HCT116 (cell line): ENCODE measurements around the gene FYCO1. TPM values are rescaled to one million over a fixed set of nuclear protein-coding genes. Genes with fewer than 3 reads are reported as not detected.

Experiments used
- ATAC-seq: fragments of 200-7000 bp; cut with Tn5 transposase; 2 replicates; pipeline ENCODE4 v1.9.1; 2020; ENCODE audit warnings: mild to moderate bottlenecking, moderate library complexity
- BruUV-seq: library from RNA; stranded (reverse); fragments of 400-500 nt; replicated peaks from 2 replicates; lab custom pipeline; 2021; lab: Mats Ljungman, UMichigan
- CTCF ChIA-PET: fragments of 300-600 bp; sonication (Branson Sonifier 250); formaldehyde crosslinking; loops from one replicate; lab custom pipeline; 2021; ENCODE audit warnings: antibody characterized with exemption; lab: Charles Lee
- POLR2A ChIA-PET: fragments of 300-600, 350-600 bp; sonication (Branson Sonifier 250); formaldehyde crosslinking; loops from one replicate; lab custom pipeline; 2021; ENCODE audit warnings: antibody characterized with exemption; lab: Charles Lee
- RAD21 ChIA-PET, 2 experiments: fragments of 300-600 bp; sonication (Branson Sonifier 250); formaldehyde crosslinking; loops; one replicate each; lab custom pipeline; 2023; ENCODE audit warnings: low total read pairs in 2 of 2; ENCODE audit not compliant: uncharacterized antibody in 2 of 2, unreplicated experiment in 2 of 2, low non-redundant PET in 1 of 2; lab: Charles Lee
- DNase-seq: peaks from one replicate; pipeline ENCODE4 v3.0.0-alpha.2; 2010; ENCODE audit warnings: low read depth, low spot score
- H2AFZ ChIP-seq: fragments of 200-600 bp; shearing (Covaris generic), sonication (generic); 2 replicates; pipeline ENCODE4 v1.6.1; 2017; ENCODE audit warnings: low read depth, mixed run types, mixed read lengths, antibody characterized with exemption, low read length; ENCODE audit not compliant: poor library complexity, severe bottlenecking
- H3K27ac ChIP-seq: 2 replicates; pipeline ENCODE4 v1.5.1; 2012; ENCODE audit warnings: low read depth, low read length
- H3K27me3 ChIP-seq: fragments of 200-600 bp; sonication (generic); 2 replicates; pipeline ENCODE4 v1.6.1; 2016; ENCODE audit warnings: mixed run types, low read length, mixed read lengths; ENCODE audit not compliant: insufficient read depth
- H3K36me3 ChIP-seq, 2 experiments: fragments of 200-500 bp in 1 of 2; fragments of 200-600 bp in 1 of 2; sonication (Bioruptor generic) in 1 of 2; sonication (generic) in 1 of 2; 2 replicates each; pipeline versions ENCODE4 v1.5.1 to v1.6.1; 2014 to 2016; ENCODE audit warnings: low read length in 2 of 2, inconsistent platforms in 1 of 2, mixed read lengths in 1 of 2, mixed run types in 1 of 2; ENCODE audit not compliant: insufficient read depth in 2 of 2, control insufficient read depth in 1 of 2
- H3K4me1 ChIP-seq, 2 experiments: fragments of 200-600 bp in 1 of 2; sonication (generic) in 1 of 2; 2 replicates each; pipeline versions ENCODE4 v1.5.1 to v1.6.1; 2012 to 2017; ENCODE audit warnings: low read length in 2 of 2, inconsistent platforms in 1 of 2, mild to moderate bottlenecking in 1 of 2, mixed read lengths in 1 of 2, mixed run types in 1 of 2, moderate library complexity in 1 of 2; ENCODE audit not compliant: insufficient read depth in 2 of 2, control insufficient read depth in 1 of 2
- H3K4me2 ChIP-seq: fragments of 200-600 bp; sonication (generic); 2 replicates; pipeline ENCODE4 v1.6.1; 2017; ENCODE audit warnings: mixed run types, low read length, mixed read lengths
- H3K4me3 ChIP-seq, 2 experiments: fragments of 200-600 bp in 1 of 2; sonication (generic) in 1 of 2; replicated peaks in 1 of 2; 2 replicates each; pipeline ENCODE4 v1.5.1; 2011 to 2016; ENCODE audit warnings: low read length in 2 of 2, control low read depth in 1 of 2, low read depth in 1 of 2, mild to moderate bottlenecking in 1 of 2, mixed read lengths in 1 of 2, mixed run types in 1 of 2
- H3K79me2 ChIP-seq: fragments of 200-600 bp; sonication (generic); 2 replicates; pipeline ENCODE4 v1.6.1; 2017; ENCODE audit warnings: mild to moderate bottlenecking, mixed run types, low read length, moderate library complexity, mixed read lengths; ENCODE audit not compliant: insufficient read depth
- H3K9ac ChIP-seq: fragments of 200-600 bp; sonication (generic); 2 replicates; pipeline ENCODE4 v1.6.1; 2016; ENCODE audit warnings: low read length, mixed read lengths
- H3K9me2 ChIP-seq: fragments of 200-600 bp; sonication (generic), shearing (Covaris generic); 2 replicates; pipeline ENCODE4 v1.6.1; 2017; ENCODE audit warnings: mixed run types, mild to moderate bottlenecking, moderate library complexity; ENCODE audit not compliant: insufficient read depth
- H3K9me3 ChIP-seq, 2 experiments: fragments of 200-500 bp in 1 of 2; fragments of 200-600 bp in 1 of 2; sonication (Bioruptor generic) in 1 of 2; sonication (generic) in 1 of 2; 2 replicates each; pipeline ENCODE4 v1.6.1; 2014 to 2017; ENCODE audit warnings: low read length in 2 of 2, mixed read lengths in 2 of 2, inconsistent platforms in 1 of 2, low read depth in 1 of 2, mild to moderate bottlenecking in 1 of 2, mixed run types in 1 of 2, moderate library complexity in 1 of 2; ENCODE audit not compliant: control insufficient read depth in 1 of 2, insufficient read depth in 1 of 2
- H4K20me1 ChIP-seq: fragments of 200-600 bp; sonication (generic), shearing (Covaris generic); 2 replicates; pipeline ENCODE4 v1.6.1; 2017; ENCODE audit warnings: mixed run types, mild to moderate bottlenecking, moderate library complexity; ENCODE audit not compliant: insufficient read depth
- ATF3 ChIP-seq: IDR thresholded peaks from 2 replicates; pipeline ENCODE4 v1.6.1; 2012
- CBX3 ChIP-seq: IDR thresholded peaks from 2 replicates; pipeline ENCODE4 v1.6.1; 2012; ENCODE audit warnings: low read depth
- CEBPB ChIP-seq: IDR thresholded peaks from 2 replicates; pipeline ENCODE4 v1.6.1; 2012; ENCODE audit warnings: low read depth
- CTCF ChIP-seq, 3 experiments: fragments of 200-600 bp in 1 of 3; sonication (generic) in 1 of 3; IDR thresholded peaks in 2 of 3; conservative IDR thresholded peaks in 1 of 3; 2 replicates each; pipeline ENCODE4 v1.5.1; 2012 to 2017; ENCODE audit warnings: low read depth in 2 of 3, low read length in 2 of 3, antibody characterized with exemption in 1 of 3, borderline replicate concordance in 1 of 3, control low read depth in 1 of 3, mild to moderate bottlenecking in 1 of 3, mixed read lengths in 1 of 3, mixed run types in 1 of 3, moderate library complexity in 1 of 3; ENCODE audit not compliant: insufficient read depth in 1 of 3
- ELF1 ChIP-seq: IDR thresholded peaks from 2 replicates; pipeline ENCODE4 v1.6.1; 2012; ENCODE audit warnings: low read depth, borderline replicate concordance
- EZH2 ChIP-seq: fragments of 200-600 bp; sonication (generic); IDR thresholded peaks from 2 replicates; pipeline ENCODE4 v1.6.1; 2017; ENCODE audit warnings: antibody characterized with exemption, mixed run types
- EZH2phosphoT487 ChIP-seq: fragments of 200-600 bp; IDR thresholded peaks from 2 replicates; pipeline ENCODE4 v1.6.1; 2018; ENCODE audit warnings: antibody characterized with exemption, borderline replicate concordance
- MAX ChIP-seq: IDR thresholded peaks from 2 replicates; pipeline ENCODE4 v1.6.1; 2012
- POLR2A ChIP-seq: IDR thresholded peaks from 2 replicates; pipeline ENCODE4 v1.7.0; 2011; ENCODE audit warnings: borderline replicate concordance; ENCODE audit not compliant: insufficient read depth, insufficient read length; ENCODE audit errors: extremely low read depth
- REST ChIP-seq: IDR thresholded peaks from 2 replicates; pipeline ENCODE4 v1.6.1; 2012; ENCODE audit warnings: low read depth
- SIN3A ChIP-seq: IDR thresholded peaks from 2 replicates; pipeline ENCODE4 v1.6.1; 2012; ENCODE audit warnings: low read depth
- SP1 ChIP-seq: IDR thresholded peaks from 2 replicates; pipeline ENCODE4 v1.6.1; 2012; ENCODE audit warnings: low read depth
- TCF7L2 ChIP-seq: IDR thresholded peaks from 2 replicates; pipeline ENCODE4 v1.7.0; 2011; ENCODE audit warnings: borderline replicate concordance, inconsistent platforms; ENCODE audit not compliant: insufficient read depth, insufficient read length; ENCODE audit errors: extremely low read depth
- YY1 ChIP-seq: IDR thresholded peaks from 2 replicates; pipeline ENCODE4 v1.6.1; 2011; ENCODE audit warnings: low read length, low read depth, moderate library complexity, mild to moderate bottlenecking; ENCODE audit not compliant: insufficient replicate concordance; ENCODE audit errors: extremely low read depth
- ZBTB33 ChIP-seq: IDR thresholded peaks from 2 replicates; pipeline ENCODE4 v1.6.1; 2011; ENCODE audit warnings: mild to moderate bottlenecking, low read length, moderate library complexity; ENCODE audit not compliant: insufficient replicate concordance; ENCODE audit errors: extremely low read depth
- ZFX ChIP-seq: fragments of 450-650 bp; IDR thresholded peaks from 2 replicates; pipeline ENCODE4 v1.6.1; 2017
- ZNF274 ChIP-seq: fragments of 200-500 bp; sonication (Bioruptor generic); IDR thresholded peaks from 2 replicates; pipeline ENCODE4 v1.6.1; 2014; ENCODE audit warnings: mild to moderate bottlenecking, low read depth, low read length, inconsistent platforms
- intact Hi-C: fragments of 100-400 bp; cut with micrococcal nuclease; formaldehyde crosslinking; loops from 2 replicates; pipeline ENCODE4 v1.10.0; 2022
- total RNA-seq: library from RNA; stranded (reverse); gene quantifications from one replicate; pipeline ENCODE4 v1.2.1, GENCODE V29; 2021; ENCODE audit not compliant: unreplicated experiment

The FYCO1 gene
- total RNA-seq, 1 experiment from 2014 or later: 15.8 TPM

GRCh38 chr3:45905755-45906154, 89.9 kb downstream of the FYCO1 start:
- ChIA-PET RAD21 (no interaction called here), POLR2A (no interaction called here), CTCF (no interaction called here)
- intact Hi-C loops: loop anchor here (2.0 kb wide), 1 partner anchor 145 kb away; no protein-coding TSS in a partner anchor
- Histone ChIP-seq H3K4me3 (no peak overlapping the region), H3K4me2 (no peak overlapping the region), H2AFZ (no peak overlapping the region), H3K36me3 (no peaks in the 10 kb centered on the region), H3K27ac (no peak overlapping the region), H3K4me1 (no peaks in the 10 kb centered on the region), H3K9me3 (no peaks in the 10 kb centered on the region), H4K20me1 (no peaks in the 10 kb centered on the region), H3K27me3 (no peaks in the 10 kb centered on the region), H3K79me2 (no peaks in the 10 kb centered on the region), H3K9ac (no peak overlapping the region), H3K9me2 (no peaks in the 10 kb centered on the region)
- DNase-seq (no peak), ATAC-seq (no peak)
- BruUV-seq: no TSS peak
- TF ChIP-seq ZNF274 (no peak), ELF1 (no peak), CTCF (IDR thresholded peaks at IDR 0.05 in 2 of 3, conservative IDR thresholded peaks at IDR 0.05 in 1 of 3; ENCODE audit: borderline replicate concordance in 1 of 3, insufficient read depth in 1 of 3, low read depth in 2 of 3, low read length in 2 of 3) (no peak), YY1 (no peak), MAX (no peak), EZH2phosphoT487 (no peak), ZBTB33 (no peak), SP1 (no peak), SIN3A (no peak), REST (no peak), TCF7L2 (no peak), ATF3 (no peak), POLR2A (no peak), EZH2 (no peak), CEBPB (no peak), ZFX (no peak), CBX3 (no peak)
